PC-3 (cell line): ENCODE measurements around the gene UBASH3B.
"Not testable (repeated sequence)": the region's sequence is repeated elsewhere in the genome, so short reads cannot be mapped to it uniquely, and the experiment has no call there.

ENCODE experiments used
- CTCF ChIP-seq: fragments of 300-600 bp; sonication (generic); conservative IDR thresholded peaks from 2 replicates; pipeline ENCODE4 v1.5.1; 2017; ENCODE audit warnings: antibody characterized with exemption, low read depth, mild to moderate bottlenecking, low read length
- EZH2 ChIP-seq: fragments of 300-600 bp; sonication (generic); IDR thresholded peaks from one replicate; pipeline ENCODE4 v1.6.1; 2017; ENCODE audit warnings: antibody characterized with exemption, mild to moderate bottlenecking, low read length; ENCODE audit not compliant: unreplicated experiment
- EZH2phosphoT487 ChIP-seq: fragments of 300-600 bp; sonication (generic); IDR thresholded peaks from 2 replicates; pipeline ENCODE4 v1.6.1; 2018; ENCODE audit warnings: mild to moderate bottlenecking, antibody characterized with exemption, low read length, borderline replicate concordance

- not testable (repeated sequence) for TF ChIP-seq CTCF, EZH2, EZH2phosphoT487
Observed at GRCh38 chr11:122829371-122829770, 173.8 kb downstream of the UBASH3B start.
